ENCODE measurements around the gene ELOVL6.

GRCh38 chr4:110198435-110199416, at the start of gene ELOVL6:
- TF ChIP-seq POLR2A (IDR thresholded peaks at IDR 0.05) (no peak), CTCF (IDR thresholded peaks at IDR 0.05) (no peak)

All from thyroid gland (tissue), 4 donors.